H1 (cell line): ENCODE data around the gene MGST3. TPM values are rescaled to one million over a fixed set of nuclear protein-coding genes. Genes with fewer than 3 reads are reported as not detected.

ENCODE experiments used
- ATF3 ChIP-seq: IDR thresholded peaks from 2 replicates; pipeline ENCODE4 v1.6.1; 2011; ENCODE audit warnings: low read depth, mild to moderate bottlenecking, low read length; ENCODE audit not compliant: insufficient read depth
- BACH1 ChIP-seq: IDR thresholded peaks from 2 replicates; pipeline ENCODE4 v1.6.1; 2012; ENCODE audit warnings: low read length, improper control_type of control experiment
- CREB1 ChIP-seq: IDR thresholded peaks from 2 replicates; pipeline ENCODE4 v1.6.1; 2012; ENCODE audit warnings: inconsistent platforms
- E2F6 ChIP-seq: IDR thresholded peaks from 2 replicates; pipeline ENCODE4 v1.6.1; 2012; ENCODE audit warnings: inconsistent platforms
- EP300 ChIP-seq, 2 experiments: IDR thresholded peaks; 1 replicate in 1 of 2; 2 replicates in 1 of 2; pipeline ENCODE4 v1.6.1; 2011 to 2012; ENCODE audit warnings: low read depth in 2 of 2, low read length in 2 of 2, mild to moderate bottlenecking in 2 of 2, borderline replicate concordance in 1 of 2, inconsistent platforms in 1 of 2, moderate library complexity in 1 of 2
- HDAC6 ChIP-seq: IDR thresholded peaks from one replicate; pipeline ENCODE4 v1.7.1; 2012; ENCODE audit warnings: low read depth, mild to moderate bottlenecking, inconsistent platforms, low read length, moderate library complexity
- KDM4A ChIP-seq: IDR thresholded peaks from one replicate; pipeline ENCODE4 v1.7.1; 2012; ENCODE audit warnings: low read depth, mild to moderate bottlenecking, moderate library complexity, low read length, inconsistent platforms; ENCODE audit not compliant: severe bottlenecking
- RAD21 ChIP-seq, 2 experiments: IDR thresholded peaks in 1 of 2; conservative IDR thresholded peaks in 1 of 2; 2 replicates each; pipeline ENCODE4 v1.6.1; 2011; ENCODE audit warnings: low read depth in 2 of 2, low read length in 2 of 2, improper control_type of control experiment in 1 of 2, inconsistent platforms in 1 of 2, mild to moderate bottlenecking in 1 of 2, moderate library complexity in 1 of 2
- SIX5 ChIP-seq: IDR thresholded peaks from 2 replicates; pipeline ENCODE4 v1.6.1; 2011; ENCODE audit warnings: mild to moderate bottlenecking, low read depth, low read length
- SP1 ChIP-seq: IDR thresholded peaks from 2 replicates; pipeline ENCODE4 v1.6.1; 2011; ENCODE audit warnings: low read depth, low read length
- polyA plus RNA-seq, 7 experiments: library from polyadenylated mRNA; depleted of rRNA in 3 of 7; stranded (reverse) in 5 of 7; unstranded in 2 of 7; fragments of >200 nt in 5 of 7; fragments of 200-250 nt in 2 of 7; gene quantifications; 1 replicate in 5 of 7; 2 replicates in 1 of 7; 4 replicates in 1 of 7; pipeline versions ENCODE4 v1.2.1 to v1.2.3, GENCODE V29; 2011 to 2013; ENCODE audit warnings: missing spikeins in 2 of 7, mixed read lengths in 2 of 7
- total RNA-seq: library from RNA; stranded (reverse); fragmentation: NEBNext Ultra II Directional; extraction: Animal tissue kit (Norgen Biotek cat#: 25700); gene quantifications from 2 replicates; pipeline ENCODE4 v1.2.1, GENCODE V29; 2021
- TF ChIP-seq, protein P1 (sequence below): fragments of 300-600 bp; sonication (generic); IDR thresholded peaks from 2 replicates; pipeline ENCODE4 v1.7.1; 2012; ENCODE audit warnings: low read length, moderate library complexity, mild to moderate bottlenecking, inconsistent platforms; ENCODE audit not compliant: insufficient replicate concordance

Gene MGST3
- total and polyA plus RNA-seq, 2 of the 8 experiments (the other 6 are each of a cell fraction or from before 2014, with no cell fraction given), result 124 to 257 TPM

- TF ChIP-seq, protein P1, sequence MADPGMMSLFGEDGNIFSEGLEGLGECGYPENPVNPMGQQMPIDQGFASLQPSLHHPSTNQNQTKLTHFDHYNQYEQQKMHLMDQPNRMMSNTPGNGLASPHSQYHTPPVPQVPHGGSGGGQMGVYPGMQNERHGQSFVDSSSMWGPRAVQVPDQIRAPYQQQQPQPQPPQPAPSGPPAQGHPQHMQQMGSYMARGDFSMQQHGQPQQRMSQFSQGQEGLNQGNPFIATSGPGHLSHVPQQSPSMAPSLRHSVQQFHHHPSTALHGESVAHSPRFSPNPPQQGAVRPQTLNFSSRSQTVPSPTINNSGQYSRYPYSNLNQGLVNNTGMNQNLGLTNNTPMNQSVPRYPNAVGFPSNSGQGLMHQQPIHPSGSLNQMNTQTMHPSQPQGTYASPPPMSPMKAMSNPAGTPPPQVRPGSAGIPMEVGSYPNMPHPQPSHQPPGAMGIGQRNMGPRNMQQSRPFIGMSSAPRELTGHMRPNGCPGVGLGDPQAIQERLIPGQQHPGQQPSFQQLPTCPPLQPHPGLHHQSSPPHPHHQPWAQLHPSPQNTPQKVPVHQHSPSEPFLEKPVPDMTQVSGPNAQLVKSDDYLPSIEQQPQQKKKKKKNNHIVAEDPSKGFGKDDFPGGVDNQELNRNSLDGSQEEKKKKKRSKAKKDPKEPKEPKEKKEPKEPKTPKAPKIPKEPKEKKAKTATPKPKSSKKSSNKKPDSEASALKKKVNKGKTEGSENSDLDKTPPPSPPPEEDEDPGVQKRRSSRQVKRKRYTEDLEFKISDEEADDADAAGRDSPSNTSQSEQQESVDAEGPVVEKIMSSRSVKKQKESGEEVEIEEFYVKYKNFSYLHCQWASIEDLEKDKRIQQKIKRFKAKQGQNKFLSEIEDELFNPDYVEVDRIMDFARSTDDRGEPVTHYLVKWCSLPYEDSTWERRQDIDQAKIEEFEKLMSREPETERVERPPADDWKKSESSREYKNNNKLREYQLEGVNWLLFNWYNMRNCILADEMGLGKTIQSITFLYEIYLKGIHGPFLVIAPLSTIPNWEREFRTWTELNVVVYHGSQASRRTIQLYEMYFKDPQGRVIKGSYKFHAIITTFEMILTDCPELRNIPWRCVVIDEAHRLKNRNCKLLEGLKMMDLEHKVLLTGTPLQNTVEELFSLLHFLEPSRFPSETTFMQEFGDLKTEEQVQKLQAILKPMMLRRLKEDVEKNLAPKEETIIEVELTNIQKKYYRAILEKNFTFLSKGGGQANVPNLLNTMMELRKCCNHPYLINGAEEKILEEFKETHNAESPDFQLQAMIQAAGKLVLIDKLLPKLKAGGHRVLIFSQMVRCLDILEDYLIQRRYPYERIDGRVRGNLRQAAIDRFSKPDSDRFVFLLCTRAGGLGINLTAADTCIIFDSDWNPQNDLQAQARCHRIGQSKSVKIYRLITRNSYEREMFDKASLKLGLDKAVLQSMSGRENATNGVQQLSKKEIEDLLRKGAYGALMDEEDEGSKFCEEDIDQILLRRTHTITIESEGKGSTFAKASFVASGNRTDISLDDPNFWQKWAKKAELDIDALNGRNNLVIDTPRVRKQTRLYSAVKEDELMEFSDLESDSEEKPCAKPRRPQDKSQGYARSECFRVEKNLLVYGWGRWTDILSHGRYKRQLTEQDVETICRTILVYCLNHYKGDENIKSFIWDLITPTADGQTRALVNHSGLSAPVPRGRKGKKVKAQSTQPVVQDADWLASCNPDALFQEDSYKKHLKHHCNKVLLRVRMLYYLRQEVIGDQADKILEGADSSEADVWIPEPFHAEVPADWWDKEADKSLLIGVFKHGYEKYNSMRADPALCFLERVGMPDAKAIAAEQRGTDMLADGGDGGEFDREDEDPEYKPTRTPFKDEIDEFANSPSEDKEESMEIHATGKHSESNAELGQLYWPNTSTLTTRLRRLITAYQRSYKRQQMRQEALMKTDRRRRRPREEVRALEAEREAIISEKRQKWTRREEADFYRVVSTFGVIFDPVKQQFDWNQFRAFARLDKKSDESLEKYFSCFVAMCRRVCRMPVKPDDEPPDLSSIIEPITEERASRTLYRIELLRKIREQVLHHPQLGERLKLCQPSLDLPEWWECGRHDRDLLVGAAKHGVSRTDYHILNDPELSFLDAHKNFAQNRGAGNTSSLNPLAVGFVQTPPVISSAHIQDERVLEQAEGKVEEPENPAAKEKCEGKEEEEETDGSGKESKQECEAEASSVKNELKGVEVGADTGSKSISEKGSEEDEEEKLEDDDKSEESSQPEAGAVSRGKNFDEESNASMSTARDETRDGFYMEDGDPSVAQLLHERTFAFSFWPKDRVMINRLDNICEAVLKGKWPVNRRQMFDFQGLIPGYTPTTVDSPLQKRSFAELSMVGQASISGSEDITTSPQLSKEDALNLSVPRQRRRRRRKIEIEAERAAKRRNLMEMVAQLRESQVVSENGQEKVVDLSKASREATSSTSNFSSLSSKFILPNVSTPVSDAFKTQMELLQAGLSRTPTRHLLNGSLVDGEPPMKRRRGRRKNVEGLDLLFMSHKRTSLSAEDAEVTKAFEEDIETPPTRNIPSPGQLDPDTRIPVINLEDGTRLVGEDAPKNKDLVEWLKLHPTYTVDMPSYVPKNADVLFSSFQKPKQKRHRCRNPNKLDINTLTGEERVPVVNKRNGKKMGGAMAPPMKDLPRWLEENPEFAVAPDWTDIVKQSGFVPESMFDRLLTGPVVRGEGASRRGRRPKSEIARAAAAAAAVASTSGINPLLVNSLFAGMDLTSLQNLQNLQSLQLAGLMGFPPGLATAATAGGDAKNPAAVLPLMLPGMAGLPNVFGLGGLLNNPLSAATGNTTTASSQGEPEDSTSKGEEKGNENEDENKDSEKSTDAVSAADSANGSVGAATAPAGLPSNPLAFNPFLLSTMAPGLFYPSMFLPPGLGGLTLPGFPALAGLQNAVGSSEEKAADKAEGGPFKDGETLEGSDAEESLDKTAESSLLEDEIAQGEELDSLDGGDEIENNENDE, result no peak
- TF ChIP-seq SP1 (no peak), ATF3 (no peak), EP300 (IDR thresholded peaks at IDR 0.05; ENCODE audit: borderline replicate concordance in 1 of 2, low read depth in 2 of 2, low read length in 2 of 2) (no peak), CREB1 (no peak), E2F6 (no peak), SIX5 (no peak), RAD21 (IDR thresholded peaks at IDR 0.05 in 1 of 2, conservative IDR thresholded peaks at IDR 0.05 in 1 of 2; ENCODE audit: low read depth in 2 of 2, low read length in 2 of 2) (no peak), HDAC6 (no peak), KDM4A (no peak), BACH1 (no peak)
Measured at GRCh38 chr1:165678509-165678908, 47.5 kb downstream of the MGST3 start (continued).
